Hematopoietic multipotent progenitor cell treated with erythropoietin and hydrocortisone succinate and interleukin-3 and kit ligand, for 17 days (in vitro differentiated cells): ENCODE measurements around the gene MYLK.

Experiments
- DNase-seq: peaks from one replicate; pipeline ENCODE4 v3.0.0-alpha.2; 2015; ENCODE audit warnings: low spot score

MYLK gene

DNA sequence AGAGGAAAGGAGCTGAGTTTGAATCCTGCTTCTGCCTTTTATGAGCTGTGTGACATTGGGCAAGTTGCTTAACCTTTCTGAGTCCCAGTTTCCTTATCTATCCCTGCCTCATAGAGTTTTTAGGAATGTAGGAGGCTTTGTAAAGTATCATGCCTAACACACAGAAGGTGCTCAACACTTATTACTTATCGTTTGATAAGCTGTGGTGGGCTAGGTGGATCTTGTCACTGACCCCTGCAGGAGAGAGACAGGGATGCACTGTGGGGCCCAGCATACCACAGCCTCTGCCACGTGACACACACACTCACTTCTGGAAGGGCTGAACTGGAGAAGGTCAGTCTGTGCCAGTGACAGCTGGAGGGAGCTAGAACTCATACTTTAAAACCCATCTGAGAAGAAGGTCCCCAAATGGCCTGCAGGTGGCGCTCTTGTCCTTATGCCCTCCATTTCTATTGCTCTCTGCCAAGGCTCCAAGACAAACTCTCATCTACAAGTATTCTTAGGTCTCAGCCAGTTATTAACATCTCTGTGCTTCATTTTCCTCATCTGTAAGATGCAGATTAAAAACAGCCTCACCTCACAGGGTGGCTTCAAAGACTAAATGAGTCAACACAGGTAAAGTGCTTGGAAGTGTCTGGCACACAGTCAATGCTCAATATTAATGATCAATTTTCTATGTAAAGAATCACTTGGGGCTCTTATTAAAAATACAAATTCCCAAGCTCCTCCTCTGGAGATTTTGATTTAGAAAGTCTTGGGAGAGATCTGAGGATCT is 241.8 kb downstream of the MYLK start:
- DNase-seq: peak; percentile 76

DNA sequence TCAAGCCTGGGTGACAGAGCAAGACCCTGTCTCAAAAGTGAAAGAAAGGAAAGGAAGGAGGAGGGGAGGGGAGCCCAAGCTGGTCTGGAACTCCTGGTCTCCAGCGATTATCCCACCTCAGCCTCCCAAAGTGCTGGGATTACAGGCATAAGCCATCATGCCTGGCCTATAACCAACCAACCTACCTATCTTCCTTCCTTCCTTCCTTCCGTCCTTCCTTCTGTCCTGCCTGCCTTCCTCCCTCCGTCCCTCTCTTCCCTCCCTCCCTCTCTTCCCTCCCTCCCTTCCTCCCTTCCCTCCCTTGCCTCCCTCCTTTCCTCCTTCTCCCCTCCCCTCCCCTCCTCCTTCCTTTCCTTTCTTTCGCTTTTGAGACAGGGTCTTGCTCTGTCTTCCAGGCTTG is 242.6 kb downstream of the MYLK start:
- no peak for DNase-seq

DNA sequence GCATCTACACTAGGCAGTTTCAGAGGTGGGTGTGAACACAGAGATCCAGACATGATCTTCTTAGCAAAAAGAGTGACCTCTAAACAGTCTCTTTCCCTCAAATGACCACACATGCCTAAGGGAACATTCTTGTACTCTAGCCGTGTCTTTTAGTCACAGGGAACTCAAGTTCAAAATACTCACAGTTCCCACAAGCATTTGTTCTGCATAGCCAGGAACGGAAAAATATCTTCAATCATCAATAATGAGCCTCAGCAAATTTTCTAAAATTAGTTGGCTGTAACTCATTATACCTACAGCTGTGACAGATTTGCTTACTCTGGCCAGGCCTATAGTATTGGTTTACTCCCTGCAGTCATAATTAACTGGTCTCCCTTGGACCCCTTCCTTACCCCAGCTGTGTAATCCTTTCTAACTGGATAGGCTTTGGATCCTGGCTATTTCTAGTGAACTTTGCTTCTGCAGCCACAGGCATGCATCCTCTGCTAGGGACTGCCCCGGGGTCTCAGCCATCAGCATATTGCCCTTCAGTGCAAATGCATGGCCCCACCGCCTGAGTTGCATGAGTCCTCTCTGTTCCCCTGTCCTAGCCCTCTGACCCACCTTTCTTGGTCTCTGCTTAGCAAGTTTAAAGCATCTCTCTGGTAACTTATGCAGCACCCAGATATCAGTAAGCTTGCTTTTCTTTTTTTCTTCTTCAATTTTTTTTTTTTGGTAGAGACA is 243.2 kb downstream of the MYLK start:
- no peak for DNase-seq

DNA sequence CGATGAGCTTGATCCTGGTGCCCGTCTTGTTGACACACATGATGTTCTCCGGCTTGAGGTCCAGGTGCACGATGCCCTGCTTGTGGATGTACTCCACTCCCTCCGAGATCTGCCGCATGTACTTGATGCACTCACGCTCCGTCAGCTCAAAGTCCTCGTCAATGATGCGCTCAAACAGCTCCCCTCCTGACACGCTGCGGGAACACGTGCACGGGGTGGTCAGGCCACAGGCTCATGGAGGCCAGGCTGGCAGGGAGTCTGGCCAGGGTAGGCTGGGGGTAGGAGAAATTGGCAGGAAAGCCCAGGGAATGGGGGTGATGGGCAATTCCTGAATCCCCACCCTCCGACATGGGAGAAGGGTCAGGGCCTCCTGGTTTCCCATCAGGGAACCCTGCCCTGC is 243.8 kb downstream of the MYLK start:
- no peak for DNase-seq

DNA sequence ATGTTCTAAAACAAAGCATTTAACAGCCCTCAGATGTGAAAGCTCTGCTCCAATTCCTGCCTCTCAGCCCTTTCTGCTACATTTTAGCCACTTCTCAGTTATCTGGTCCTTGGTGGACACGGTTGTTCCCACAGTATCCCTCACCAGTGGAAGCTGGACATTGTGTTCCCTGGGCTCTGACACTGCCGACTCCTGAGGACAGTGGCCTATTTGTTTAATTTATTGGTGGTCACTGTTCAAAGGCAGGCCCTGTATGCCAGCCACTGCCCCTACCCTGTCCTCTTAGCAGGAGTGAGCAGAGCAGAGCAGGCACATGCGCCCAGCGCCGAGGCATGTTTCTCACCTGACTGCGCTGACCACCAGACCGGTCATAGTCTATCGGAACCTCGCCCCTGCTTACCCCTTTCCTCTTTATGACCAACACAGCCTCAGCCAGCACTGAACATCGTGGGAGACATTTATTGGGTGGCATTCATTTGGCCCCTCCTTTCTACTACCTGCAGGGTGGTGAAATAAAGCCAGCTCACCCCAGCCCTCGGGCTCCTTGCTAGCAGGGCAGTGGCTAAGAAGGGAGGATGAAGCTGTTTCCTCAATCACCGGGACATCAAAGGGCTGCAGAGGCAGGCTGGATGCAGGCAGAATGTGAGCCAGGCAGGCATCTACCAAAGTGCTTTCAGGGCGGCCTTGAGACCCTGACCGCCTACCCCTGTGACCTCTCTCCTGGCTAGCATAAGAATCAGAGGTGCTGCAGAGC is 245.0 kb downstream of the MYLK start:
- no peak for DNase-seq

DNA sequence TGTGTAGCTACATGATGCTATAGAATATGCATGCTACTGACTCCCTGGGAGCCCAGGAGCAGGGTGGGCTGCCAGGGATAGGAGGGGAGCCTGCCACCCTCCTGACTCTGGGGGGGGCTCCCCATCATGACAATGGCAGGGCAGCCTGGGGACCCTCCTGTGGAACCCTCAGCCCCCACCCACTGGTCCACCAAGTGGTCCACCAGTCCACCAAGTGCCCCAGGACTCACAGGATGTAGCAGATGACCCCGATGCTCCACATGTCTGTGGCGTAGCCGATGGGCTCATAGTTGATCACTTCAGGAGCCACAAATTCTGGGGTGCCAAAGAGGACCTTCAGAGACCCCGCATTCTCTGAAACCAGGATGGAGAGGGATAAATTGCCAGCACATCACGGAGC is 246.3 kb downstream of the MYLK start:
- DNase-seq: no peak

DNA sequence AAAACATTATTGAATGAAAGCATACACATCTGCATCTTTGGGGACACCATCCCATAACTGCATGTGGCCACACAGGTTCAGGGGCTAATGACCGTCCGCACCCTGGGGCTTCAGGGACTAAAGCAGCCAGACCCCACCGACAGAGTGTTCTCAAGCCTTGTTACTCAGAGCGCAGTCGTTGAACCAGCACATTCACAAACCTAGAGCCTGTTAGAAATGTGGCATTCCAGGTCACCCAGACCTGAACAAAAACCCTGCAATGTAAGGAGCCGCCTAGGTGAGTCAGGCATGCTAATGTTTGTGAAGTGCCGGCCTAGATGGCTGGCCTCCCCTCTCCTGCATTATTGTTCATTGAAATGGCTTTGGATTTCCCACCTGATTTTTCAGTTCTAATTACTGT is 247.0 kb downstream of the MYLK start:
- DNase-seq: no peak

DNA sequence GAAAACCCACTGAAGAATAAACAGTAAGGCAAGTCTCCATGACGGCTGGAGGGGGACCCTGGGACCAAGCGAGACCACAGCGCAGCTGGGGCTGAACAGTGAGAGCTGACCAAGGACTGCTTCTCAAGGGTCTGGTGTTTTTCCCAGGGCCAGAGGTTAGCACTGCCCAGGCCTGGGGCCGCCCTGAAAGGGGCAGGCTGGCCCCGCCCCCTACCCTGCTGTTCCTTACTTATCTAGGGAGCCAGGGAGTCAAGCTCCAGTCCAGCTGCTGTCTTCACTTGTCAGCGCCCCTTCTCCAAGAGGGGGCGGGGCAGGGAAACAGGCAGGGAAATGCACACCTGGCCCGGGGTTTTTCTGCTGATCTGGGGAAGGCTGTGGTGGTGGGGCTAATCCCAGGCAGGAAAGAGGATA is 247.7 kb downstream of the MYLK start:
- no peak for DNase-seq

DNA sequence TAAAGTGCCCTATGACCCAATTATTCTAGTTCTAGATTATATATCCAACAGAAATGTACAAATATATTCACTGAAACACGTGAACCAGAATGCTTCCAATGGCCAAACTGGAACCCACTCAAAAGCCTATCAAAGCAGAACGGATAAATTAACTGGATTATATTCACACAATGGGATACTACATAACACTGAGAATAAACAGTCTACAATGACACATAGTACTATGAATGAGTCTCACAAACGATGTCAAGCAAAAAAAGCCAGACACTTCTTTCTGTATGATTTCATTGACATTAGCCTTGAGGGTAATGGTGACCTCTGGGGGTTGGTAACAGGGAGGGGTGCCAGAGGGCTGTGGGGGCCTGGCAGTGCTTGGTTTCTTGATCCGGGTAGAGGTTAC is 248.4 kb downstream of the MYLK start:
- no peak for DNase-seq

DNA sequence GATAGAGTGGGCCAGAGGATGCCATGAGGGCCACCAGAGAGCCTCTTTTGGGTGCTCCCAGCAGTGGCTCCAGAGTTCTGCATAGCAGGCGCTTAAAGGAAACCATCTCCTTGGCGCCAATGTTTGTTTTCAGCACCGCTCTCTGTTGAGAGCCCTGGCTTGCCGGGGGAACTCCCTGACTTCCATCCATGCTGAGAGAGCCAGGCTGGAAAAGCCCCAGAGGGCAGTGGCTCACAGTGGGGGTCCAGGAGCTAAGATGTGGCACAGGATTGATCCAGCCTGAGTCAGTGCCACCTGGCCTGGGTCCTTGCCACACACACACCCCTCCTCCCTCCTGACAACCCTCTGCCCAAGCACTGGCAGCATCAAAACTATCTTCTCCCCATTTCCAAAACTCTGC is 248.9 kb downstream of the MYLK start:
- no peak for DNase-seq

DNA sequence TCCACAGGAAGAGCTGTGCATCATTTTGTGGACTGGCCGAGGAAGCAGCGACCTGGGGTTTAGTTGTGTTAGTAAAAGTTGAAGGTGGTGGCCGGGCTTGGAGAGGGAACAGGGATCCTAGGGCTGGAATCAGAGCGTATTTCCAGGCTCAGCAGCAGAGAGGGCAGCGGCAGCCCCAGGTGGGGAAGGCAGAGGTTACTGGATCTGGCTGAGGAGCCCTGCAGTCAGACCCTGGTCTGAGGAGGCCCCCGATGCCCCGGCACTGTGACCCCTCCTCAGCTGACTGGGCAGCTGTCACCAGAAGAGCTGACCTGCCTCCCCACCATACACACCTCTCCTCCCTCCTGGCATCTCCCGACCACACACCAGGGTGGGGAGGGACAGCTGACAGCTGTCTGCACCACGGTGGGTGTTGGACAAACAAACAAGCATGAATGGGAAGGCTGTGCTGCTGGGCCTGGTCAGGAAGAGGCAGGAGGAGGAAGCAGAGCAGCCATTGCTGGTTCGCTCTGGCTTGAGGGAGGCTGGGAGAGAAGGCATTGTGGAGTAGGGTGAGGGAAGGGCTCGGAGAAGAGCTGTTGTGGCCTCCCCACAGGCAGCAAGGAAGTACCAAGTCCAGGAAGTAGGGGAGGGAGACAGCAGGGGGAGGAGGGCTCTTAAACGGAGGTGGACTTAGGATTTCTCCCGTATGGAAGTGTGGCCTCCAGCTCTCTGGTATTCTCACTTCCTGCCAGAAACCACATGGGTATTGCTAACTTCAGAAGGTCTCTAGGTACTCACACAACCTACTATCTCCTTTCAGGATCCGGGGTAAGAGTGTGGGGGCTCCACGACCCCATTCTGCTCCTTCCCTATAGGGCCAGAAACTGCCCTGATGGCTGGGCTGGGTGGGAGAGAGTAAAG is 249.7 kb downstream of the MYLK start:
- DNase-seq: no peak

DNA sequence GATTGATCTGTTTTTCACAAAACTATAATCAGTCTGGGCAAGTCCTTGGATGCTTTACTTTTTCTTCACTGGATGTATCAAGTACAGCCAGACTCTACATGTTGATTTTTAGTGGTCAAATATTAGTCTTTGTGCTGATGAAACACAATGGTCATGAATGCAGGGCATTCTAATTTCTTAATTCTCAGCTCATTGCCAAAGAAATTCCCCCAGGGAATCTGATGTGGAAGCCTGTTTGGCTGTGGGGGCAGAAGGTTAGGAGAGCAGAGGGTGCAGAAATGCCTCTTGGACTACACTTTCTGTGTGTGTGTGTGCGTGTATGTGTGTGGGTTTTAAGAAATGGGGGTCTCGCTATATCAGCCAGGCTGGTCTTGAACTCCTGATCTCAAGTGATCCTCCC is 250.6 kb downstream of the MYLK start:
- DNase-seq: no peak

DNA sequence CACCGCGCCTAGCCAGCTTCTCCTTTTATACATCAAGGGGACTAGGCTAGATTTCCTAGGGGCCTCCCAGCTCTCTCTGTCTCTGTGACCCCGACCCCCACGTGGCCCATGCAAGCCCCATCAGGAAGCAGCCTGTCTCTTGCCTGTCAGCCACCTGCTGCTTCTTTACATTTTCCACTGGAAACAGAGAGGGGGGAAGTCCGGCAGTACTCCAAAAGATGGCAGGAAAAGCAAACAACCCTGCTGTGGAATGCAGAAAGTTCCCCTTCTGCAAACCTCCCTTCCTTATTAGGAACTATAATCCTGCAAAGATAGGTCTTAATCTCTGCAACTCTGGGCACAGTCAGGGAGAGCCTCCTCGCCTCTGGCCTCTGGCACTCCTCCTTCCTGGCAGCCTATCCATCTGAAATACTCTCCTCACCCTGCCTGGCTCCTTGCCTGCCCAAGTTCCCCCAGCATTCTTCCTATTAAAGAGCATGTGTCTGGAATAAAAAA is 251.9 kb downstream of the MYLK start:
- no peak for DNase-seq

DNA sequence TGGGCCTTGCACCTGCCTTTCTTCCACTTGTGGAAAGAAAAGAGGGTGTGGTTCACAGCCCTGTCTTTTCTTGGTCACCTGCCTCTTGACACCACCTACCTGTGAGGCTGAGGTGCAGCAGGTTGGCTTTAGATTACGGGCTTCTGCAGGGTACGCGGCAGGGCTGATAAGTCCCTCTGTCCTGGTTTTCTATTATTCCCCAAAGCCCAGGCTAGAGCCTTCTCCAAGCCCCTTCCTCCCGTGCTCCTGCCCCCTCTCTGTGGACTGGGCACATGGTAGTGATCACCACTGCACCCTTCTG is 254.4 kb downstream of the MYLK start:
- DNase-seq: no peak

DNA sequence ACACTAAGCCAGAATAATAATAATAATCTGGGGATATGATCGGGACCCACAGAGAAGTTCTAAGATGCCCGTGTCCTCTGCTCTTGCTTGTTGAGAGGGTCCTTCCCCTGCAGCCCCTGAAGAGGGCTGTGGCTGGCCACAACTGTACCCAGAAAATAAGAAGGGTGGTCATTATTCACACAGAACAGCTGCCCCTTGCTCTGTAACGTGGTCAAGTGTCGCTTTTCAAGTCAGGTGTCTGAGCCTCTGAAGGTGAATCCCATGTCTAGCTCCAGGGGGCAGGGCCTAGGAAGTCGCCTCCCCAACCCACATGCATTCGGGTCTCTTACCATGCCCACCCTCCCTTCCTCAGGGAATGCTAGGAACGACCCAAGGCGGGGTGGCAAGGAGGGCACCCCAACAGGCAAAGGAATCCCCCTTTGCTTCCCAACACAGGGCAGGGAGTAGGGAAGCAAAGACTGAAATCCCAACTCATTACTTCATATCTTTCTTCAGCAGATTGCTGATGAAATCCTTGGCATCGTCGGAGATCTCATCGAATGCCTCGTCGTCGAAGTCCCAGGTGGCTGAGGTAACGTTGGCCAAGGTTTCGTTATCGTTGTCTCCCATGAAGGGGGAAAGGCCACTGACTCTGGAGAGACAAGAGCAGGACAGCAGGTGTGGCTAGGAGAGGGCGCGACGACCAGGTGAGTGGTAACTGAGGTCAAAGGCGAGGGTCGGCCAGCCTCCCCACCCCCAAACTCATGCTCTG is 255.0 kb downstream of the MYLK start:
- no peak for DNase-seq

DNA sequence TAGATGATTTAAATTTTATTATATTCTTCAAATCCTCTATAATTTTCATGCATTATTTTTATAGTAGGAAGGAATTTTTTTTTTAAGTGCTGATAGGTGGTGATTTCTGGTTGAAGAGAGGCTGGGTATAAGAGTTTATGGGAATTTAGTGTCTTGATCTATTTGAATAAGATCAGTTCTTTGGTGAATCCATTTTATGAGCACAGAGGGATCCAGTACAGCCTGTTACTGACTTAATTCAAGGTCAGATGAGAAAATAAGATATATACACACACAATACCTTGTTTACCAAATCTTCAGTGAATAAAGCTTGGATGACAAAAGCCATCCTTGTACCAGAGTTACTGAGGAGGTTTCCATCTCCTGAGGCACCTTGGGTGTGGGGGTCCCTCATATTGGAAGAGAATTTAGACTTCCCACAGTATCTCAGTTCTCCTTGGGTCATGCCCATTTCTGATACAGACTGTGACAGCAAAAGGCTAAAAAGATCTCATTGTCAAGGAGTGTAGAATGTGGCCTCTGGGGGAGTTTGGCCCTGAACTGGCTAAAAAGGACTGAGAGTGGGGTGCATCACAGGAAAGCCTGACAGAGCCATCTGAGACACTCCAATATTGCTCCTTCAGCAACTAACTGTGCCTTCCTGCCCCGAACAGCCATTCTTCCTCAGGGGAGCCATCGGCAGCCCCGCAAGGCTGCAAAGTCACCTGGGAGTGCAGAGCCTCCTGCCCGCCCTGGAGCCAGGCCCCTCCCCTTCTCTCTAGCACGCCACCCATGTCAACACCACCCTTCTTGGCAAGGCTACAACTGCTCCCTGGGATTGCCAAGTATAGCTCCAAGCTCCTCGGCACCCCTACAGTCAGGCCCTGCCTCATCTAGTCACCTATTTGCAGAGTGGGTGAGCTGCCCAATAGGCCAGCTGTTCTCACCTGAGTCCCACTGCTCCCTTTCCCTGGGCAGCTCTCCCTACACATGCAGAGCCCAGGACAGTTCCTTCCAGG is 256.2 kb downstream of the MYLK start:
- no peak for DNase-seq

DNA sequence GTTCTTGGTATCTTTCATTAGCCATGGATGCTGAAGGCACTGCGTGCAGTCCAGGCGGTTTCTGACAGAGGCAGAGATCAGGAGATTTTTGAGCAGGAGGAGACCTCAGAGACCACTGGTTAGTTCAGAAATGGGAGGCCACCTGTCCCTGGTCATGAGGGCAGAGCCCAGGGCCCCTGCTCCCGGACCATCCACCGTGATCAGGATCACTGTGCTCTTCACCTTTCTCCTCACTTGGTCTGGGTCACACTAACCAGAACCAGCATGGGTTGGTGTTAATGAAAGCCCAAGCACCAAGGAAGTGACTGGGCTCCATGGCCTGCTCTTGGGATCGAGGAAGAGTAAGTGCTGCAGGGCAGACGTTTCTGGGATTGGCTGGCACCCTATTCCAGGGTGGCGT is 257.3 kb downstream of the MYLK start:
- no peak for DNase-seq

DNA sequence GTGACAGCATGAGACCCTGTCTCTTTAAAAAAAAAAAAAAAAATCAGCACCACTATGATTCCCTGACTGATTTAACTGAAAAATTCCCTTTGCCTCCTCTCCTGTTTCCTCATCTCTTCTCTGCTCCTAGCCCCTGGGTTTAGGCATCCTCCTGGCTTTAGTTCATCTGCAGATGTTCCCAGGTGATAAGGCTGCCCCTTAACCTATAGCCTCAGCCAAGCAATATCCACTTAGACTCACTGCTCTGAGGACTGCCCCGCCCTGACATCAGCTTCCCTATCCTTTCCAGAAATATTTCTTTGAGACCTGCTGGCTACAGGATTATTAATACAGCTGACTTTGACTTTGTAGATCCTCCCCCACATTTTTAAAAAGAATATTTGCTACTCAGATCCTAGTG is 259.8 kb downstream of the MYLK start:
- no peak for DNase-seq

DNA sequence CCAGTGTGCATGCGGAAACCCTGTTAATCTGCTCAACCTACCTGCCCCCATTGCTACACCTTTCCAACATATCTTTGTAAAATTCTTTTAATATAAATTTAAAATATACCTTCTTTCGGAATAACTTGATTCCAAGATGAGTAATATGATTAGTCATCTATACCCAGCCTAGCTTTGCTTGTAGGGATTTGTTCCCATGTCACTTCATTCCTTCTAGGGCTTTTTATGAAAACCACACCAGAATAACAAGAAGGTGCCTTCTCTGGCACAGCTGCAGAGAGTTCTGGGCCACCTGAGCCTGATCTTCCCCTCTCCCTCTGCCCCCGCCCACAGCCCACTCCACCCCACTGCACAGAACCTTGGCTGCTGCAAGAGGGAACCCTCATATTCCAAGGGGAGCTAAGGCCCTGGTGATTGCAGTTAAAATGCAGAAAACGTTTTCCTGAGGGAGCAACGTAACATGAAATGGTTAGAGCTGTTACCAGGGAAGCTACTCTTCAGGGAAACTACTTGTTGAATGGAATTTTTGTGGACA is 260.7 kb downstream of the MYLK start:
- DNase-seq: no peak

DNA sequence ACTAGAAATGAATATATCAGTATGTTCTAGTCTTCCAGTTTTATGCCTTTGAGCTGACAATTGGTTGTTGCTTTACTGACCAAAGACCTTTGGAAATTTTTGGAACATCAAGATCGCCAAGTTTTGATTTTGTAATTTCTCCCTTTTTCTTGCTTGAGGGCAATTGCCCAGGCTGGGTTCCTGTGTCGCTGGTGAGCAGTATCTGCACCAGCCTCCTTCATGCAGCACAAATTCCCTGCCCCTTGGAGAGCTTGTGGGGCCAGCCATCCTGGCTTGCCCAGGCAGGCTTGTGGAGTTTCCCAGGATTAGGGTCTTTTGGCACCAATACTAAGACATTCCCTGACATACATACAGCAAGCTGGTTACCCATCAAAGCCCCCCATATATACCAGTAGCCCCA is 261.4 kb downstream of the MYLK start:
- DNase-seq: no peak
